ENCODE measurements around the gene BBS9. TPM values are rescaled to one million over a fixed set of nuclear protein-coding genes. Genes with fewer than 3 reads are reported as not detected.

The BBS9 gene
- polyA plus RNA-seq, 1 donor, result 15.2 TPM

Other genes starting within 250 kb of the BBS9 start
- 40.4 TPM for gene KBTBD2, start 237.8 kb upstream of the BBS9 start, polyA plus RNA-seq (ENCODE audit: insufficient read length)
- 132 TPM for gene FKBP9, start 172.1 kb upstream of the BBS9 start, polyA plus RNA-seq (ENCODE audit: insufficient read length)
- 29.0 TPM for gene NT5C3A, start 66.8 kb upstream of the BBS9 start, polyA plus RNA-seq (ENCODE audit: insufficient read length)
- 29.2 TPM for gene RP9, start 20.2 kb upstream of the BBS9 start, polyA plus RNA-seq (ENCODE audit: insufficient read length)